Measurements from ENCODE around the gene TRIM71.
"Not testable (repeated sequence)": the region's sequence is repeated elsewhere in the genome, so short reads cannot be mapped to it uniquely, and the experiment has no call there.

TRIM71 gene

GRCh38 chr3:32843510-32844321 lies 25.9 kb downstream of the TRIM71 start:
- no peak for DNase-seq

GRCh38 chr3:32844322-32844654 lies 26.5 kb downstream of the TRIM71 start:
- no peak for DNase-seq

GRCh38 chr3:32844914-32845313 lies 27.1 kb downstream of the TRIM71 start:
- DNase-seq: no peak

GRCh38 chr3:32845546-32845945 lies 27.7 kb downstream of the TRIM71 start:
- DNase-seq: not testable (repeated sequence)

- not testable (repeated sequence) for DNase-seq
Measured at GRCh38 chr3:32847045-32847444, 29.2 kb downstream of the TRIM71 start.

GRCh38 chr3:32847528-32847927 lies 29.7 kb downstream of the TRIM71 start:
- DNase-seq: no peak

GRCh38 chr3:32848215-32848614 lies 30.4 kb downstream of the TRIM71 start:
- DNase-seq: no peak

GRCh38 chr3:32849046-32849445 lies 31.2 kb downstream of the TRIM71 start:
- DNase-seq: no peak

GRCh38 chr3:32850226-32850625 lies 32.4 kb downstream of the TRIM71 start:
- DNase-seq: no peak

GRCh38 chr3:32850636-32851035 lies 32.8 kb downstream of the TRIM71 start:
- DNase-seq: no peak

- no peak for DNase-seq
Measured at GRCh38 chr3:32852146-32852545, 34.3 kb downstream of the TRIM71 start.

GRCh38 chr3:32855350-32855953 lies 37.7 kb downstream of the TRIM71 start:
- no peak for DNase-seq

- no peak for DNase-seq
Measured at GRCh38 chr3:32856355-32856889, 38.6 kb downstream of the TRIM71 start.

- no peak for DNase-seq
Measured at GRCh38 chr3:32856901-32857507, 39.2 kb downstream of the TRIM71 start.

GRCh38 chr3:32857921-32858320 lies 40.1 kb downstream of the TRIM71 start:
- no peak for DNase-seq

- DNase-seq: no peak
Measured at GRCh38 chr3:32859604-32860237, 41.9 kb downstream of the TRIM71 start.

GRCh38 chr3:32860499-32860898 lies 42.7 kb downstream of the TRIM71 start:
- DNase-seq: no peak

GRCh38 chr3:32861681-32862080 lies 43.9 kb downstream of the TRIM71 start:
- no peak for DNase-seq

- DNase-seq: no peak
Measured at GRCh38 chr3:32862247-32862935, 44.6 kb downstream of the TRIM71 start.

- DNase-seq: no peak
Measured at GRCh38 chr3:32862936-32863487, 45.2 kb downstream of the TRIM71 start.

- DNase-seq: no peak
Measured at GRCh38 chr3:32865383-32865782, 47.6 kb downstream of the TRIM71 start.

- DNase-seq: no peak
Measured at GRCh38 chr3:32866533-32866932, 48.7 kb downstream of the TRIM71 start.

- DNase-seq: no peak
Measured at GRCh38 chr3:32867954-32868353, 50.2 kb downstream of the TRIM71 start.

All from activated naive CD4-positive, alpha-beta T cell treated with anti-CD3 and anti-CD28 coated beads, Interleukin-2, amount 50 U/mL, for 16 hours (primary cell).